ENCODE measurements around the gene DAGLB. TPM values are rescaled to one million over a fixed set of nuclear protein-coding genes. Genes with fewer than 3 reads are reported as not detected.

The DAGLB gene
- total and polyA plus RNA-seq, 4 donors, result 3.6 to 19.7 (median 16.7) TPM

- intact Hi-C loops (cut with DNase I), result loop anchor here (10.0 kb wide), 2 partner anchors 76 to 436 kb away; no protein-coding TSS in a partner anchor
- peaks cover 0 to 1% of the 10 kb centered on the region in 2 donors for H3K36me3 ChIP-seq (ENCODE audit: control insufficient read depth in 1 of 2, insufficient read depth in 2 of 2, low read length in 1 of 2)
- 81 to 83% methylated on average over 10 of the region's 10 CpGs for WGBS, 2 donors
- H3K4me1 ChIP-seq (ENCODE audit: control insufficient read depth in 1 of 2, insufficient read depth in 2 of 2, low read length in 2 of 2), result no peaks in the 10 kb centered on the region
- no peaks in the 10 kb centered on the region for H3K27me3 ChIP-seq (ENCODE audit: control insufficient read depth in 1 of 2, insufficient read depth in 2 of 2, low read length in 1 of 2)
- no peak overlapping the region for H3K4me3 ChIP-seq (ENCODE audit: low read length in 2 of 2)
- ATAC-seq (ENCODE audit: low FRiP score) (no peak), DNase-seq (no peak)
- H3K9me3 ChIP-seq (ENCODE audit: control insufficient read depth, low read length), result no peaks in the 10 kb centered on the region
- no peak overlapping the region for H3K27ac ChIP-seq (ENCODE audit: low read depth in 1 of 2, low read length in 2 of 2)
Measured at GRCh38 chr7:6430271-6430940, 17.3 kb downstream of the DAGLB start.

GRCh38 chr7:6425948-6426347 lies 21.8 kb downstream of the DAGLB start:
- H3K4me1 ChIP-seq (ENCODE audit: control insufficient read depth in 1 of 2, insufficient read depth in 2 of 2, low read length in 2 of 2), result no peaks in the 10 kb centered on the region
- H3K27me3 ChIP-seq (ENCODE audit: control insufficient read depth in 1 of 2, insufficient read depth in 2 of 2, low read length in 1 of 2), result no peaks in the 10 kb centered on the region
- H3K36me3 ChIP-seq (ENCODE audit: control insufficient read depth in 1 of 2, insufficient read depth in 2 of 2, low read length in 1 of 2), result peaks cover 0 to 1% of the 10 kb centered on the region in 2 donors
- 94 to 96% methylated on average over 15 of the region's 15 CpGs for WGBS, 2 donors
- H3K27ac ChIP-seq (ENCODE audit: low read depth in 1 of 2, low read length in 2 of 2), result no peak overlapping the region
- no peak for ATAC-seq (ENCODE audit: low FRiP score)
- H3K4me3 ChIP-seq (ENCODE audit: low read length in 2 of 2), result no peak overlapping the region
- H3K9me3 ChIP-seq (ENCODE audit: control insufficient read depth, low read length), result no peaks in the 10 kb centered on the region
- DNase-seq, result no peak
- intact Hi-C loops (cut with DNase I), result no loop called here

- H3K27me3 ChIP-seq (ENCODE audit: control insufficient read depth in 1 of 2, insufficient read depth in 2 of 2, low read length in 1 of 2), result no peaks in the 10 kb centered on the region
- DNase-seq, result peak in 1 of 2 donors; percentile 72
- no peaks in the 10 kb centered on the region for H3K4me1 ChIP-seq (ENCODE audit: control insufficient read depth in 1 of 2, insufficient read depth in 2 of 2, low read length in 2 of 2)
- ATAC-seq (ENCODE audit: low FRiP score), result peak; percentile 6
- WGBS, 2 donors, result 83% methylated on average over 17 to 18 of the region's 18 CpGs
- no peaks in the 10 kb centered on the region for H3K9me3 ChIP-seq (ENCODE audit: control insufficient read depth, low read length)
- intact Hi-C loops (cut with DNase I), result no loop called here
- no peak overlapping the region for H3K4me3 ChIP-seq (ENCODE audit: low read length in 2 of 2)
- H3K27ac ChIP-seq (ENCODE audit: low read depth in 1 of 2, low read length in 2 of 2), result no peak overlapping the region
- H3K36me3 ChIP-seq (ENCODE audit: control insufficient read depth in 1 of 2, insufficient read depth in 2 of 2, low read length in 1 of 2), result peaks cover 0 to 1% of the 10 kb centered on the region in 2 donors
Measured at GRCh38 chr7:6423942-6424701, 23.6 kb downstream of the DAGLB start.

- ATAC-seq (ENCODE audit: low FRiP score) (peak; percentile 25), DNase-seq (peak in 1 of 2 donors; percentile 60)
- intact Hi-C loops (cut with DNase I), result no loop called here
- H3K4me1 ChIP-seq (ENCODE audit: control insufficient read depth in 1 of 2, insufficient read depth in 2 of 2, low read length in 2 of 2), result no peaks in the 10 kb centered on the region
- H3K27me3 ChIP-seq (ENCODE audit: control insufficient read depth in 1 of 2, insufficient read depth in 2 of 2, low read length in 1 of 2), result no peaks in the 10 kb centered on the region
- no peaks in the 10 kb centered on the region for H3K9me3 ChIP-seq (ENCODE audit: control insufficient read depth, low read length)
- no peak overlapping the region for H3K4me3 ChIP-seq (ENCODE audit: low read length in 2 of 2)
- H3K36me3 ChIP-seq (ENCODE audit: control insufficient read depth in 1 of 2, insufficient read depth in 2 of 2, low read length in 1 of 2), result peaks cover 0 to 1% of the 10 kb centered on the region in 2 donors
- WGBS, 2 donors, result 88 to 91% methylated on average over 18 of the region's 18 CpGs
- H3K27ac ChIP-seq (ENCODE audit: low read depth in 1 of 2, low read length in 2 of 2), result no peak overlapping the region
Measured at GRCh38 chr7:6422926-6423632, 24.7 kb downstream of the DAGLB start.

- H3K27me3 ChIP-seq (ENCODE audit: control insufficient read depth in 1 of 2, insufficient read depth in 2 of 2, low read length in 1 of 2), result no peaks in the 10 kb centered on the region
- H3K4me3 ChIP-seq (ENCODE audit: low read length in 2 of 2), result no peak overlapping the region
- no peaks in the 10 kb centered on the region for H3K9me3 ChIP-seq (ENCODE audit: control insufficient read depth, low read length)
- peaks cover 0 to 1% of the 10 kb centered on the region in 2 donors for H3K36me3 ChIP-seq (ENCODE audit: control insufficient read depth in 1 of 2, insufficient read depth in 2 of 2, low read length in 1 of 2)
- H3K4me1 ChIP-seq (ENCODE audit: control insufficient read depth in 1 of 2, insufficient read depth in 2 of 2, low read length in 2 of 2), result no peaks in the 10 kb centered on the region
- intact Hi-C loops (cut with DNase I), result no loop called here
- 87 to 94% methylated on average over 16 of the region's 16 CpGs for WGBS, 2 donors
- no peak for DNase-seq
- no peak for ATAC-seq (ENCODE audit: low FRiP score)
- H3K27ac ChIP-seq (ENCODE audit: low read depth in 1 of 2, low read length in 2 of 2), result no peak overlapping the region
Measured at GRCh38 chr7:6422095-6422494, 25.7 kb downstream of the DAGLB start.

GRCh38 chr7:6420680-6421079 lies 27.1 kb downstream of the DAGLB start:
- no peak overlapping the region for H3K4me3 ChIP-seq (ENCODE audit: low read length in 2 of 2)
- intact Hi-C loops (cut with DNase I), result no loop called here
- H3K36me3 ChIP-seq (ENCODE audit: control insufficient read depth in 1 of 2, insufficient read depth in 2 of 2, low read length in 1 of 2), result no peaks in the 10 kb centered on the region
- DNase-seq, result no peak
- no peak overlapping the region for H3K27ac ChIP-seq (ENCODE audit: low read depth in 1 of 2, low read length in 2 of 2)
- H3K4me1 ChIP-seq (ENCODE audit: control insufficient read depth in 1 of 2, insufficient read depth in 2 of 2, low read length in 2 of 2), result no peaks in the 10 kb centered on the region
- no peaks in the 10 kb centered on the region for H3K27me3 ChIP-seq (ENCODE audit: control insufficient read depth in 1 of 2, insufficient read depth in 2 of 2, low read length in 1 of 2)
- no peaks in the 10 kb centered on the region for H3K9me3 ChIP-seq (ENCODE audit: control insufficient read depth, low read length)
- ATAC-seq (ENCODE audit: low FRiP score), result no peak
- WGBS, 2 donors, result 90 to 94% methylated on average over 10 of the region's 10 CpGs

- no peaks in the 10 kb centered on the region for H3K9me3 ChIP-seq (ENCODE audit: control insufficient read depth, low read length)
- no peaks in the 10 kb centered on the region for H3K27me3 ChIP-seq (ENCODE audit: control insufficient read depth in 1 of 2, insufficient read depth in 2 of 2, low read length in 1 of 2)
- no peak overlapping the region for H3K4me3 ChIP-seq (ENCODE audit: low read length in 2 of 2)
- no peak overlapping the region for H3K27ac ChIP-seq (ENCODE audit: low read depth in 1 of 2, low read length in 2 of 2)
- H3K4me1 ChIP-seq (ENCODE audit: control insufficient read depth in 1 of 2, insufficient read depth in 2 of 2, low read length in 2 of 2), result no peaks in the 10 kb centered on the region
- ATAC-seq (ENCODE audit: low FRiP score) (peak; percentile 36), DNase-seq (peak in 1 of 2 donors; percentile 74)
- 63 to 76% methylated on average over 16 of the region's 16 CpGs for WGBS, 2 donors
- H3K36me3 ChIP-seq (ENCODE audit: control insufficient read depth in 1 of 2, insufficient read depth in 2 of 2, low read length in 1 of 2), result peaks cover 0 to 2% of the 10 kb centered on the region in 2 donors
- intact Hi-C loops (cut with DNase I), result no loop called here
Measured at GRCh38 chr7:6419310-6419773, 28.4 kb downstream of the DAGLB start.

GRCh38 chr7:6417408-6417807 lies 30.3 kb downstream of the DAGLB start:
- ATAC-seq (ENCODE audit: low FRiP score), result no peak
- intact Hi-C loops (cut with DNase I), result no loop called here
- H3K27ac ChIP-seq (ENCODE audit: low read depth in 1 of 2, low read length in 2 of 2), result no peak overlapping the region
- H3K36me3 ChIP-seq (ENCODE audit: control insufficient read depth in 1 of 2, insufficient read depth in 2 of 2, low read length in 1 of 2), result peaks cover 0 to 2% of the 10 kb centered on the region in 2 donors
- H3K9me3 ChIP-seq (ENCODE audit: control insufficient read depth, low read length), result no peaks in the 10 kb centered on the region
- H3K27me3 ChIP-seq (ENCODE audit: control insufficient read depth in 1 of 2, insufficient read depth in 2 of 2, low read length in 1 of 2), result no peaks in the 10 kb centered on the region
- H3K4me1 ChIP-seq (ENCODE audit: control insufficient read depth in 1 of 2, insufficient read depth in 2 of 2, low read length in 2 of 2), result no peaks in the 10 kb centered on the region
- no peak overlapping the region for H3K4me3 ChIP-seq (ENCODE audit: low read length in 2 of 2)
- DNase-seq, result no peak
- WGBS, 2 donors, result 88 to 92% methylated on average over 5 of the region's 5 CpGs
